Mucosa of descending colon (tissue), 3 donors: ENCODE data around the gene SLC5A10. TPM values are rescaled to one million over a fixed set of nuclear protein-coding genes. Genes with fewer than 3 reads are reported as not detected.
A peak's percentile ranks its signal among the peaks of the same experiment; 100 is the strongest.

ENCODE experiments used
- ATAC-seq: fragments of 200-7000 bp; cut with Tn5 transposase; one replicate; pipeline ENCODE4 v1.9.1; 2020; ENCODE audit warnings: mild to moderate bottlenecking, moderate library complexity
- DNase-seq, 3 donors: peaks; one replicate each; pipeline ENCODE4 v3.0.0-alpha.2; 2020
- H3K36me3 ChIP-seq: fragments of 200-600 bp; one replicate; pipeline ENCODE4 v1.8.0; 2021; ENCODE audit warnings: low read depth, mild to moderate bottlenecking
- H3K4me1 ChIP-seq: fragments of 200-600 bp; one replicate; pipeline ENCODE4 v1.8.0; 2021; ENCODE audit warnings: low read depth, mild to moderate bottlenecking
- H3K4me3 ChIP-seq: fragments of 200-600 bp; one replicate; pipeline ENCODE4 v1.8.0; 2021; ENCODE audit warnings: mild to moderate bottlenecking
- H3K9me3 ChIP-seq: fragments of 200-600 bp; one replicate; pipeline ENCODE4 v1.8.0; 2021; ENCODE audit warnings: mild to moderate bottlenecking
- CTCF ChIP-seq: fragments of 200-600 bp; IDR thresholded peaks from one replicate; pipeline ENCODE4 v1.8.0; 2022; ENCODE audit warnings: antibody characterized with exemption, mild to moderate bottlenecking
- intact Hi-C, 2 donors: fragments of 100-400 bp; cut with DNase I in 1 of 2; cut with micrococcal nuclease in 1 of 2; formaldehyde crosslinking; loops; one replicate each; pipeline versions ENCODE4 v1.11.0 to v1.11.1; 2022; cut with DNase I, micrococcal nuclease
- total RNA-seq, 3 donors: library from RNA; stranded (reverse); fragmentation: NEBNext Ultra II Directional in 2 of 3; extraction: Animal tissue kit (Norgen Biotek cat#: 25700) in 2 of 3; gene quantifications; one replicate each; pipeline versions ENCODE4 v1.2.1 to v1.2.4, GENCODE V29; 2021 to 2023
- donor health status: DM: no; HTN: no; CAD: no; lungs with moderate emphysema.
- donor health status: DM: no; HTN: no; CAD: no.
- donor health status: DM: no; HTN: yes; CAD: no.

Gene SLC5A10
- total RNA-seq, 3 donors from 2014 or later, result 0.12 TPM; not detected in 2

GRCh38 chr17:18958611-18959010 lies 6.6 kb downstream of the SLC5A10 start:
- intact Hi-C loops, result no loop called here
- no peaks in the 10 kb centered on the region for H3K36me3 ChIP-seq
- peaks cover 5% of the 10 kb centered on the region for H3K4me1 ChIP-seq
- H3K4me3 ChIP-seq, result no peak overlapping the region
- no peak for ATAC-seq
- no peak for TF ChIP-seq CTCF
- peak in 1 of 3 donors; percentile 15 for DNase-seq
- H3K9me3 ChIP-seq, result no peaks in the 10 kb centered on the region

GRCh38 chr17:18959071-18959844 lies 7.3 kb downstream of the SLC5A10 start:
- Histone ChIP-seq H3K4me3 (no peak overlapping the region), H3K9me3 (no peaks in the 10 kb centered on the region), H3K4me1 (peaks cover 5% of the 10 kb centered on the region), H3K36me3 (no peaks in the 10 kb centered on the region)
- intact Hi-C loops, result no loop called here
- TF ChIP-seq CTCF, result no peak
- DNase-seq (peak in 1 of 3 donors; percentile 40), ATAC-seq (no peak)

- Histone ChIP-seq H3K36me3 (no peaks in the 10 kb centered on the region), H3K9me3 (no peaks in the 10 kb centered on the region), H3K4me3 (no peak overlapping the region), H3K4me1 (peaks cover 5% of the 10 kb centered on the region)
- TF ChIP-seq CTCF, result no peak
- intact Hi-C loops, result no loop called here
- DNase-seq (peak in 1 of 3 donors; percentile 30), ATAC-seq (no peak)
Observed at GRCh38 chr17:18959845-18960240, 7.9 kb downstream of the SLC5A10 start.

- intact Hi-C loops, result no loop called here
- H3K9me3 ChIP-seq, result no peaks in the 10 kb centered on the region
- TF ChIP-seq CTCF, result no peak
- H3K4me3 ChIP-seq, result no peak overlapping the region
- DNase-seq (peak in 1 of 3 donors; percentile 38), ATAC-seq (no peak)
- no peaks in the 10 kb centered on the region for H3K36me3 ChIP-seq
- H3K4me1 ChIP-seq, result peaks cover 5% of the 10 kb centered on the region
Observed at GRCh38 chr17:18960241-18960665, 8.3 kb downstream of the SLC5A10 start.

- Histone ChIP-seq H3K36me3 (no peaks in the 10 kb centered on the region), H3K4me3 (no peak overlapping the region), H3K4me1 (peaks cover 5% of the 10 kb centered on the region), H3K9me3 (no peaks in the 10 kb centered on the region)
- peak; percentile 89 for ATAC-seq
- peak; percentile 88 for TF ChIP-seq CTCF
- peak; percentile 83 to 95 (median 93) for DNase-seq
- intact Hi-C loops, result no loop called here
Observed at GRCh38 chr17:18960803-18961511, 9.0 kb downstream of the SLC5A10 start.
